Uterus (tissue), 4 donors: ENCODE measurements around the gene MT1H. TPM values are rescaled to one million over a fixed set of nuclear protein-coding genes. Genes with fewer than 3 reads are reported as not detected.

Experiments
- DNase-seq, 2 donors: peaks; one replicate each; pipeline ENCODE4 v3.0.0-alpha.2; 2019 to 2020
- H3K27ac ChIP-seq, 2 donors: fragments of 200-600 bp; sonication (generic); 1 replicate in 1 of 2; 2 replicates in 1 of 2; pipeline ENCODE4 v1.5.1; 2016 to 2018
- H3K27me3 ChIP-seq, 2 donors: fragments of 200-600 bp; sonication (generic); one replicate each; pipeline ENCODE4 v1.5.1; 2018 to 2019; ENCODE audit warnings: control low read depth in 1 of 2
- H3K36me3 ChIP-seq, 2 donors: fragments of 200-600 bp; sonication (generic); one replicate each; pipeline ENCODE4 v1.5.1; 2019; ENCODE audit warnings: control low read depth in 1 of 2
- H3K4me1 ChIP-seq, 2 donors: fragments of 200-600 bp; sonication (generic); one replicate each; pipeline ENCODE4 v1.5.1; 2018 to 2019; ENCODE audit warnings: control low read depth in 1 of 2
- H3K4me3 ChIP-seq, 2 donors: fragments of 200-600 bp; sonication (generic); 1 replicate in 1 of 2; 2 replicates in 1 of 2; pipeline ENCODE4 v1.5.1; 2018 to 2019; ENCODE audit warnings: mild to moderate bottlenecking in 1 of 2
- H3K9me3 ChIP-seq, 2 donors: fragments of 200-600 bp; sonication (generic); one replicate each; pipeline ENCODE4 v1.5.1; 2019; ENCODE audit warnings: control low read depth in 1 of 2
- CTCF ChIP-seq, 4 experiments: fragments of 200-600 bp in 2 of 4; fragments of 450-650 bp in 2 of 4; sonication (generic) in 2 of 4; IDR thresholded peaks; one replicate each; pipeline ENCODE4 v1.5.1; 2016 to 2019; ENCODE audit warnings: antibody characterized with exemption in 4 of 4, mild to moderate bottlenecking in 2 of 4, moderate library complexity in 1 of 4
- POLR2A ChIP-seq, 2 donors: fragments of 450-650 bp; IDR thresholded peaks; one replicate each; pipeline ENCODE4 v1.6.1; 2016; ENCODE audit warnings: antibody characterized with exemption in 2 of 2, mild to moderate bottlenecking in 1 of 2, moderate library complexity in 1 of 2
- intact Hi-C: fragments of 100-400 bp; cut with DNase I; formaldehyde crosslinking; loops from one replicate; pipeline ENCODE4 v1.15.1; 2023; ENCODE audit warnings: low total_unique reads
- total RNA-seq, 4 donors: library from RNA; depleted of rRNA in 3 of 4; stranded (reverse); fragments of >200 nt in 3 of 4; gene quantifications; one replicate each; pipeline versions ENCODE4 v1.1.0 to v1.2.4, GENCODE V29; 2014 to 2023
- donor health status: DM: yes; HTN: yes; CAD: no.

The MT1H gene
- total RNA-seq, 4 donors from 2014 or later, result not detected

GRCh38 chr16:56709443-56710040, 39.9 kb downstream of the MT1H start:
- H3K4me3 ChIP-seq, result no peak overlapping the region
- H3K4me1 ChIP-seq, result no peaks in the 10 kb centered on the region
- no peaks in the 10 kb centered on the region for H3K27me3 ChIP-seq
- no peaks in the 10 kb centered on the region for H3K9me3 ChIP-seq
- no peak for DNase-seq
- H3K27ac ChIP-seq, result no peak overlapping the region
- H3K36me3 ChIP-seq, result no peaks in the 10 kb centered on the region
- no peak for TF ChIP-seq CTCF (IDR thresholded peaks at IDR 0.05)
- TF ChIP-seq POLR2A (IDR thresholded peaks at IDR 0.05), result no peak
- intact Hi-C loops, result loop anchor here (10.0 kb wide), 2 partner anchors 135 to 195 kb away; no protein-coding TSS in a partner anchor

- Histone ChIP-seq H3K36me3 (no peaks in the 10 kb centered on the region), H3K4me3 (no peak overlapping the region), H3K4me1 (no peaks in the 10 kb centered on the region), H3K27ac (no peak overlapping the region), H3K27me3 (no peaks in the 10 kb centered on the region), H3K9me3 (no peaks in the 10 kb centered on the region)
- intact Hi-C loops, result no loop called here
- DNase-seq, result no peak
- TF ChIP-seq CTCF (IDR thresholded peaks at IDR 0.05) (no peak), POLR2A (IDR thresholded peaks at IDR 0.05) (no peak)
Measured at GRCh38 chr16:56710181-56710737, 40.6 kb downstream of the MT1H start.

- Histone ChIP-seq H3K36me3 (no peaks in the 10 kb centered on the region), H3K27me3 (no peaks in the 10 kb centered on the region), H3K9me3 (no peaks in the 10 kb centered on the region), H3K4me1 (no peaks in the 10 kb centered on the region), H3K27ac (no peak overlapping the region), H3K4me3 (no peak overlapping the region)
- DNase-seq, result no peak
- TF ChIP-seq CTCF (IDR thresholded peaks at IDR 0.05) (no peak), POLR2A (IDR thresholded peaks at IDR 0.05) (no peak)
- intact Hi-C loops, result no loop called here
Measured at GRCh38 chr16:56711862-56712261, 42.2 kb downstream of the MT1H start.

- Histone ChIP-seq H3K9me3 (no peaks in the 10 kb centered on the region), H3K27me3 (no peaks in the 10 kb centered on the region), H3K36me3 (no peaks in the 10 kb centered on the region), H3K4me3 (no peak overlapping the region), H3K27ac (no peak overlapping the region), H3K4me1 (no peaks in the 10 kb centered on the region)
- DNase-seq, result no peak
- no peak for TF ChIP-seq CTCF (IDR thresholded peaks at IDR 0.05)
- intact Hi-C loops, result no loop called here
Measured at GRCh38 chr16:56713794-56714193, 44.2 kb downstream of the MT1H start.

GRCh38 chr16:56715126-56715525, 45.5 kb downstream of the MT1H start:
- Histone ChIP-seq H3K36me3 (no peaks in the 10 kb centered on the region), H3K9me3 (no peaks in the 10 kb centered on the region), H3K4me3 (no peak overlapping the region), H3K27me3 (no peaks in the 10 kb centered on the region), H3K4me1 (no peaks in the 10 kb centered on the region), H3K27ac (no peak overlapping the region)
- no peak for DNase-seq
- TF ChIP-seq POLR2A (IDR thresholded peaks at IDR 0.05), result no peak
- TF ChIP-seq CTCF (IDR thresholded peaks at IDR 0.05), result no peak
- intact Hi-C loops, result no loop called here
